Body of pancreas (tissue), 4 donors: ENCODE data around the gene TP53TG5.

Source experiments
- CTCF ChIP-seq, 7 experiments: fragments of 450-650 bp in 4 of 7; fragments of 200-600 bp in 3 of 7; sonication (generic) in 3 of 7; IDR thresholded peaks; one replicate each; pipeline ENCODE4 v1.5.1; 2016 to 2019; ENCODE audit warnings: antibody characterized with exemption in 7 of 7
- POLR2A ChIP-seq, 3 donors: fragments of 450-650 bp; IDR thresholded peaks; one replicate each; pipeline ENCODE4 v1.6.1; 2016; ENCODE audit warnings: antibody characterized with exemption in 3 of 3, mild to moderate bottlenecking in 2 of 3

- TF ChIP-seq CTCF (IDR thresholded peaks at IDR 0.05) = no peak
- no peak for TF ChIP-seq POLR2A (IDR thresholded peaks at IDR 0.05)
Measured at GRCh38 chr20:45341579-45341938, 36.6 kb downstream of the TP53TG5 start.
